A549 (cell line): ENCODE data around the gene TRIM10. TPM values are rescaled to one million over a fixed set of nuclear protein-coding genes. Genes with fewer than 3 reads are reported as not detected.
"Not testable (repeated sequence)": the region's sequence is repeated elsewhere in the genome, so short reads cannot be mapped to it uniquely, and the experiment has no call there.

Experiments used
- ATAC-seq, 2 experiments: fragments of 200-7000 bp in 1 of 2; fragments of >200 bp in 1 of 2; cut with Nextera tagmentation in 1 of 2; cut with Tn5 transposase in 1 of 2; 3 replicates each; pipeline versions ENCODE4 v1.8.0 to v1.9.1; 2018 to 2020; ENCODE audit warnings: mild to moderate bottlenecking in 1 of 2, moderate library complexity in 1 of 2
- CTCF ChIA-PET: fragments of 300-600 bp; sonication (Branson Sonifier 250); formaldehyde crosslinking; extraction: SDS; loops from one replicate; lab custom pipeline; 2021; ENCODE audit warnings: antibody characterized with exemption, inconsistent platforms; lab: Yijun Ruan, JAX
- POLR2A ChIA-PET: fragments of 350-600 bp; formaldehyde crosslinking; extraction: SDS; loops from one replicate; lab custom pipeline; 2021; ENCODE audit warnings: antibody characterized with exemption, inconsistent platforms; lab: Yijun Ruan, JAX
- DNase-seq, 2 experiments: peaks; one replicate each; pipeline versions ENCODE4 v3.0.0 to v3.0.0-alpha.2; 2011 to 2016; ENCODE audit warnings: low read depth in 1 of 2, low spot score in 1 of 2
- FAIRE-seq: peaks from 2 replicates; lab custom pipeline; 2011; peaks lifted over from hg19 to GRCh38; lab: Jason Lieb, UNC
- H3K27ac ChIP-seq, 2 experiments: fragments of >200 bp; sonication (Bioruptor Twin); formaldehyde crosslinking; 3 replicates each; pipeline ENCODE4 v1.5.1; 2016 to 2017
- H3K4me1 ChIP-seq: fragments of >200 bp; sonication (Bioruptor Twin); formaldehyde crosslinking; 3 replicates; pipeline ENCODE4 v1.6.1; 2016
- H3K4me2 ChIP-seq: fragments of >200 bp; sonication (Bioruptor Twin); formaldehyde crosslinking; 3 replicates; pipeline ENCODE4 v1.6.1; 2016
- H3K4me3 ChIP-seq: fragments of >200 bp; sonication (Bioruptor Twin); formaldehyde crosslinking; 3 replicates; pipeline ENCODE4 v1.5.1; 2016
- H3K9me3 ChIP-seq: fragments of >200 bp; sonication (Bioruptor Twin); formaldehyde crosslinking; 3 replicates; pipeline ENCODE4 v1.6.1; 2016
- ATOH8 ChIP-seq: fragments of 250-450 bp; sonication (Bioruptor Pico); IDR thresholded peaks from 2 replicates; pipeline ENCODE4 v1.5.0; 2020; ENCODE audit warnings: low read depth, mild to moderate bottlenecking, moderate library complexity
- BHLHE40 ChIP-seq: IDR thresholded peaks from 2 replicates; pipeline ENCODE4 v1.6.1; 2012; ENCODE audit warnings: low read depth, low read length, inconsistent platforms
- CBX2 ChIP-seq: fragments of 200-600 bp; sonication (generic); IDR thresholded peaks from 2 replicates; pipeline ENCODE4 v1.6.1; 2016; ENCODE audit warnings: low read depth, mild to moderate bottlenecking, borderline replicate concordance
- EHF ChIP-seq: fragments of 250-450 bp; sonication (Bioruptor Pico); IDR thresholded peaks from 2 replicates; pipeline ENCODE4 v1.5.0; 2020; ENCODE audit warnings: mild to moderate bottlenecking
- EP300 ChIP-seq, 2 experiments: fragments of >200 bp; sonication (Bioruptor Twin); formaldehyde crosslinking; IDR thresholded peaks; 2 replicates in 1 of 2; 3 replicates in 1 of 2; pipeline ENCODE4 v1.6.1; 2016 to 2017
- ESRRA ChIP-seq: fragments of 150-350 bp; IDR thresholded peaks from 2 replicates; pipeline ENCODE4 v1.6.1; 2014; ENCODE audit warnings: mild to moderate bottlenecking, low read length, borderline replicate concordance
- HDAC2 ChIP-seq: fragments of 200-600 bp; sonication (generic); IDR thresholded peaks from 2 replicates; pipeline ENCODE4 v1.6.1; 2016
- HES2 ChIP-seq: fragments of >200 bp; sonication (Bioruptor Twin); formaldehyde crosslinking; IDR thresholded peaks from 2 replicates; pipeline ENCODE4 v1.6.1; 2016
- HOXB5 ChIP-seq: fragments of 250-450 bp; sonication (Bioruptor Pico); IDR thresholded peaks from 2 replicates; pipeline ENCODE4 v1.5.0; 2020; ENCODE audit warnings: mild to moderate bottlenecking, moderate library complexity
- MAX ChIP-seq: IDR thresholded peaks from 2 replicates; pipeline ENCODE4 v1.6.1; 2012
- MYC ChIP-seq: IDR thresholded peaks from 2 replicates; pipeline ENCODE4 v1.6.1; 2012; ENCODE audit warnings: mild to moderate bottlenecking, inconsistent platforms, low read length, improper control_type of control experiment, borderline replicate concordance
- NPAS2 ChIP-seq: fragments of 250-450 bp; sonication (Bioruptor Pico); IDR thresholded peaks from 2 replicates; pipeline ENCODE4 v1.8.0; 2022; ENCODE audit warnings: mild to moderate bottlenecking, moderate library complexity, borderline replicate concordance
- NR3C1 ChIP-seq: fragments of >200 bp; sonication (Bioruptor Twin); formaldehyde crosslinking; IDR thresholded peaks from 3 replicates; pipeline ENCODE4 v1.6.1; 2017
- RAD21 ChIP-seq, 2 experiments: fragments of >200 bp in 1 of 2; sonication (Bioruptor Twin) in 1 of 2; formaldehyde crosslinking in 1 of 2; IDR thresholded peaks in 1 of 2; conservative IDR thresholded peaks in 1 of 2; 2 replicates in 1 of 2; 3 replicates in 1 of 2; pipeline ENCODE4 v1.6.1; 2012 to 2018; ENCODE audit warnings: inconsistent platforms in 1 of 2
- RCOR1 ChIP-seq: fragments of 150-350 bp; IDR thresholded peaks from 2 replicates; pipeline ENCODE4 v1.6.1; 2014; ENCODE audit warnings: antibody characterized with exemption, low read length, low read depth
- REST ChIP-seq: fragments of 200-600 bp; sonication (generic); IDR thresholded peaks from 2 replicates; pipeline ENCODE4 v1.6.1; 2016; ENCODE audit warnings: antibody characterized with exemption, mild to moderate bottlenecking, moderate library complexity
- SMC3 ChIP-seq: fragments of >200 bp; sonication (Bioruptor Twin); formaldehyde crosslinking; IDR thresholded peaks from 3 replicates; pipeline ENCODE4 v1.6.1; 2018; ENCODE audit warnings: inconsistent platforms
- ZC3H11A ChIP-seq: fragments of 450-650 bp; IDR thresholded peaks from 2 replicates; pipeline ENCODE4 v1.6.1; 2014; ENCODE audit warnings: antibody characterized with exemption, mild to moderate bottlenecking
- ZFP36 ChIP-seq: fragments of 450-650 bp; IDR thresholded peaks from 2 replicates; pipeline ENCODE4 v1.6.1; 2014; ENCODE audit warnings: borderline replicate concordance; ENCODE audit not compliant: partially characterized antibody
- whole genome bisulfite sequencing: methylation state at CpG from one replicate; pipeline ENCODE4 v1.1.6; 2017; ENCODE audit errors: missing lambda C conversion rate; 5-methylcytosine and 5-hydroxymethylcytosine counted together
- polyA plus RNA-seq, 4 experiments: library from polyadenylated mRNA; depleted of rRNA in 3 of 4; stranded (reverse); fragments of >200 nt; fragmentation: RNase III in 1 of 4; extraction: RNeasy Plus Mini Kit Qiagen cat#74134 plus additional on column Dnase treatment in 1 of 4; gene quantifications; 2 replicates in 3 of 4; 3 replicates in 1 of 4; pipeline ENCODE4 v1.2.3, GENCODE V29; 2011 to 2017
- TF ChIP-seq, protein P1 (sequence below): fragments of >200 bp; sonication (Bioruptor Twin); formaldehyde crosslinking; IDR thresholded peaks from 3 replicates; pipeline ENCODE4 v1.5.1; 2016

Gene TRIM10
- polyA plus RNA-seq, 2 of the 4 experiments (the other 2 are of a cell fraction) = 0.03 to 0.12 TPM

DNA sequence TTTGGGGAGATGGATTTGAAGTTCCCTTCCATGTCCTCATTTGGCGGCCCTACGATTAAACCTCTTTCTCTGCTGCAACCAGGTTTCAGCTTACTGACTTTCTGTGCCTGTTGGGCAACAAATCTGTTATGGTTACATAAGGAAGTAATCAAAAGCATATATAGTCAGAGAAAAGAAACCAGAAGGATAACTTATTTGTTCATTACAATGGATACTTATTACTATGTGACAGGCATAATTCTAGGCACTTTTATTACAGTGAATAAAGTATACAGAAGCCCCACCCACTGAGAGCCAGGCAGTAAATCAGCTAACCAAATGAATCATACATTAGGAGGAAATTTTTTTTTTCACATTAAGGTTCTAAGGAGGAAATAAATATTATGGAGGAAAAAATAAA, 38.5 kb downstream of the TRIM10 start:
- ATAC-seq (no peak), DNase-seq (no peak), FAIRE-seq (no peak)
- no peak for TF ChIP-seq NR3C1
- TF ChIP-seq HOXB5 (CRISPR knock-in tag) = no peak
- TF ChIP-seq REST = no peak
- no peak for TF ChIP-seq BHLHE40
- TF ChIP-seq EHF = no peak
- TF ChIP-seq, protein P1, sequence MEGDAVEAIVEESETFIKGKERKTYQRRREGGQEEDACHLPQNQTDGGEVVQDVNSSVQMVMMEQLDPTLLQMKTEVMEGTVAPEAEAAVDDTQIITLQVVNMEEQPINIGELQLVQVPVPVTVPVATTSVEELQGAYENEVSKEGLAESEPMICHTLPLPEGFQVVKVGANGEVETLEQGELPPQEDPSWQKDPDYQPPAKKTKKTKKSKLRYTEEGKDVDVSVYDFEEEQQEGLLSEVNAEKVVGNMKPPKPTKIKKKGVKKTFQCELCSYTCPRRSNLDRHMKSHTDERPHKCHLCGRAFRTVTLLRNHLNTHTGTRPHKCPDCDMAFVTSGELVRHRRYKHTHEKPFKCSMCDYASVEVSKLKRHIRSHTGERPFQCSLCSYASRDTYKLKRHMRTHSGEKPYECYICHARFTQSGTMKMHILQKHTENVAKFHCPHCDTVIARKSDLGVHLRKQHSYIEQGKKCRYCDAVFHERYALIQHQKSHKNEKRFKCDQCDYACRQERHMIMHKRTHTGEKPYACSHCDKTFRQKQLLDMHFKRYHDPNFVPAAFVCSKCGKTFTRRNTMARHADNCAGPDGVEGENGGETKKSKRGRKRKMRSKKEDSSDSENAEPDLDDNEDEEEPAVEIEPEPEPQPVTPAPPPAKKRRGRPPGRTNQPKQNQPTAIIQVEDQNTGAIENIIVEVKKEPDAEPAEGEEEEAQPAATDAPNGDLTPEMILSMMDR = no peak
- TF ChIP-seq ESRRA = no peak
- no peak for TF ChIP-seq MAX
- TF ChIP-seq ZC3H11A = no peak
- no peak for TF ChIP-seq ATOH8
- TF ChIP-seq CBX2 = no peak
- TF ChIP-seq EP300 (IDR thresholded peaks at IDR 0.05) = no peak
- no peak for TF ChIP-seq ZFP36
- TF ChIP-seq MYC = no peak
- TF ChIP-seq HDAC2 = no peak
- TF ChIP-seq RAD21 (conservative IDR thresholded peaks at IDR 0.05 in 1 of 2, IDR thresholded peaks at IDR 0.05 in 1 of 2) = no peak
- TF ChIP-seq SMC3 = no peak
- no peak for TF ChIP-seq HES2
- no peak for TF ChIP-seq NPAS2 (CRISPR knock-in tag)
- ChIA-PET CTCF (interaction anchor here (2.2 to 17.3 kb wide), 2 partner anchors 9 to 13 kb away, joined by 14 to 353 read pairs; partner anchors contain the start of gene TRIM31), POLR2A (no interaction called here)
- 0 out of 3 replicates have a peak overlapping the region, but pooled peaks have one; percentile 11 for H3K4me2 ChIP-seq
- peaks cover 18% of the 10 kb centered on the region; the same call in 1 of the 3 replicates for H3K4me1 ChIP-seq
- WGBS = 100% methylated on average over 2 of the region's 2 CpGs
- no peak overlapping the region for H3K27ac ChIP-seq
- no peaks in the 10 kb centered on the region for H3K9me3 ChIP-seq
- H3K4me3 ChIP-seq = no peak overlapping the region

GRCh38 chr6:30121446-30122366, 39.3 kb downstream of the TRIM10 start:
- CTCF ChIA-PET = interaction anchor here (2.2 to 17.3 kb wide), 2 partner anchors 10 to 13 kb away, joined by 14 to 353 read pairs; partner anchors contain the start of gene TRIM31
- FAIRE-seq = no peak
- TF ChIP-seq RCOR1 = no peak
- no peak for ATAC-seq
- no peak for DNase-seq
- Histone ChIP-seq H3K27ac (no peak overlapping the region), H3K4me1 (peaks cover 18% of the 10 kb centered on the region; the same call in 1 of the 3 replicates), H3K9me3 (no peaks in the 10 kb centered on the region), H3K4me2 (no peak overlapping the region), H3K4me3 (no peak overlapping the region)
- POLR2A ChIA-PET = no interaction called here
- WGBS = 83% methylated on average over 10 of the region's 10 CpGs

DNA sequence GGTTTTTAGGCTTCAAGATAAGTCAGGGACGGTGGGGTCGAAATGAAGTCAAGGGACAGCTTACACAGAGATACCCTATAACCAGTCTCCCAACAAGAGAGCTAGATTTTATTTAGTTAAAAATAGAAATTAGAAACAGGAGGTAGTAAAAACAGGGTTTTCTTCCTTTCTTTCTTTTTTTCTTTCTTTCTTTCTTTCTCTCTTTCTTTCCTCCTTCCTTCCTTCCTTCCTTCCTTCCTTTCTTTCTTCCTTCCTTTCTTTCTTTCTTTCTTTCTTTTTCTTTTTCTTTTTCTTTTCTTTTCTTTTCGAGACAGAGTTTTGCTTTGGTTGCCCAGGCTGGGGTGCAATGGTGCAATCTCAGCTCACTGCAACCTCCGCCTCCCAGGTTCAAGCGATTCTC, 42.3 kb downstream of the TRIM10 start:
- DNase-seq, H3K4me2 ChIP-seq, ATAC-seq, H3K4me3 ChIP-seq, FAIRE-seq, H3K27ac ChIP-seq, POLR2A ChIA-PET, H3K9me3 ChIP-seq: not testable (repeated sequence)
- CTCF ChIA-PET = interaction anchor here (2.6 to 2.8 kb wide), 2 partner anchors 11 to 16 kb away, joined by 12 to 17 read pairs; no protein-coding TSS in a partner anchor
- 89% methylated on average over 5 of the region's 5 CpGs for WGBS
- H3K4me1 ChIP-seq = peaks cover 25% of the 10 kb centered on the region
